Astrocyte of the spinal cord (primary cell): Measurements from ENCODE around the gene RASA1.
"Not testable (repeated sequence)": the region's sequence is repeated elsewhere in the genome, so short reads cannot be mapped to it uniquely, and the experiment has no call there.

Experiments used
- DNase-seq: peaks from one replicate; pipeline ENCODE4 v3.0.0; 2011; ENCODE audit warnings: low read depth, low spot score
- H3K4me3 ChIP-seq: 2 replicates; pipeline ENCODE4 v1.5.1; 2011; ENCODE audit warnings: low read depth, mild to moderate bottlenecking, low read length, moderate library complexity
- in situ Hi-C: cut with HindIII; loops from 2 replicates; pipeline ENCODE4 v1.10.0; 2017; ENCODE audit warnings: low sequenced_read_pairs
- TF ChIP-seq, protein P1 (sequence below): IDR thresholded peaks from 2 replicates; pipeline ENCODE4 v1.5.1; 2012; ENCODE audit warnings: low read depth, mild to moderate bottlenecking, low read length, inconsistent platforms

RASA1 gene

DNA sequence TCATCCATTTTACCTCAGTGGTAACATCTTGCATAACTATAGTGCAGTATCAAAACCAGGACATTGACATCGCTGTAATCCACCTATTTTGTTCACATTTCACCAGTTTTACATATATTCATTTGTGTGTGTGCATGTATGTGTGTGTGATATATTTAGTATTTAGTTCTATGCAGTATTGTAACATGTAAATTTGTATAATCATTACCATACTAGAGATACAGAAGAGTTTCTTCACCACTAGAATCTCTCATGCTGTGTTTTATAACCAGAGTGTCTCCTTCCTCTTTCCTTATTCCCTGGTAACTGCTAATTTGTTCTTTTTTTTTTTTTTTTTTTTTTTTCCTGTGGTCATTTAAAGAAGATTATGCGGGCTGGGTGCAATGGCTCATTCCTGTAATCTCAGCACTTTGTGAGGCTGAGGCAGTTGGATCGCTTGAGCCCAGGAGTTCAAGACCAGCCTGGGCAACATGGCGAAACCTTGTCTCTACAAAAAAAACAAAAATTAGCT, 11.0 kb downstream of the RASA1 start:
- no peak for DNase-seq
- TF ChIP-seq, protein P1, sequence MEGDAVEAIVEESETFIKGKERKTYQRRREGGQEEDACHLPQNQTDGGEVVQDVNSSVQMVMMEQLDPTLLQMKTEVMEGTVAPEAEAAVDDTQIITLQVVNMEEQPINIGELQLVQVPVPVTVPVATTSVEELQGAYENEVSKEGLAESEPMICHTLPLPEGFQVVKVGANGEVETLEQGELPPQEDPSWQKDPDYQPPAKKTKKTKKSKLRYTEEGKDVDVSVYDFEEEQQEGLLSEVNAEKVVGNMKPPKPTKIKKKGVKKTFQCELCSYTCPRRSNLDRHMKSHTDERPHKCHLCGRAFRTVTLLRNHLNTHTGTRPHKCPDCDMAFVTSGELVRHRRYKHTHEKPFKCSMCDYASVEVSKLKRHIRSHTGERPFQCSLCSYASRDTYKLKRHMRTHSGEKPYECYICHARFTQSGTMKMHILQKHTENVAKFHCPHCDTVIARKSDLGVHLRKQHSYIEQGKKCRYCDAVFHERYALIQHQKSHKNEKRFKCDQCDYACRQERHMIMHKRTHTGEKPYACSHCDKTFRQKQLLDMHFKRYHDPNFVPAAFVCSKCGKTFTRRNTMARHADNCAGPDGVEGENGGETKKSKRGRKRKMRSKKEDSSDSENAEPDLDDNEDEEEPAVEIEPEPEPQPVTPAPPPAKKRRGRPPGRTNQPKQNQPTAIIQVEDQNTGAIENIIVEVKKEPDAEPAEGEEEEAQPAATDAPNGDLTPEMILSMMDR = no peak
- H3K4me3 ChIP-seq = no peak overlapping the region
- in situ Hi-C loops = no loop called here

DNA sequence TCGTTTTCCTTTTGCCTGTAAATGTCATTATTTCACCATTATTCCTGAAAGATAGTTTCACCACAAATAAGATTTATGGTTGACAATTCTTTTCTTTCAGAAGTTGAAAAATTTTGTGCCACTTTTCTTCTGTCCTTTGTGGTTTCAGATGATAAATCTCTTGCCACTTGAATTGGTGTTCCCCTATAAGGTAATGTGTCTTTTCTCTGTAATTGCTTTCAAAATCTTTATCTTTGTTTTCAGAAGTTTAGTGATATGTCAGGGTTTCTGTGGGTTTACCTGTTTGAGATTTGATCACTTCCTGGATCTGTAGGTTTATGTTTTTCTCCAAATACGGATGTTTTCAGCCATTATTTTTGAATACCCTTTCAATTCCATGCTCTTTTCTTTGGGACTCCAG, 14.6 kb downstream of the RASA1 start:
- in situ Hi-C loops = no loop called here
- H3K4me3 ChIP-seq = no peak overlapping the region
- DNase-seq = no peak
- TF ChIP-seq, protein P1 = no peak

DNA sequence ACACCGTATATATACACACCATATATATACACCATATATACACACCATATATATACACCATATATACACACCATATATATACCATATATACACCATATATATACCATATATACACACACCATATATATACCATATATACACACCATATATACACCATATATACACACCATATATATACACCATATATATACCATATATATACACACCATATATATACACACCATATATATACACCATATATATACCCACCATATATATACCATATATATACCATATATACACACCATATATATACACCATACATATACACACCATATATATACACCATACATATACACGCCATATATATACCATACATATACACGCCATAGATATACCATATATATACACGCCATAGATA, 19.6 kb downstream of the RASA1 start:
- DNase-seq, H3K4me3 ChIP-seq, in situ Hi-C loops: not testable (repeated sequence)

DNA sequence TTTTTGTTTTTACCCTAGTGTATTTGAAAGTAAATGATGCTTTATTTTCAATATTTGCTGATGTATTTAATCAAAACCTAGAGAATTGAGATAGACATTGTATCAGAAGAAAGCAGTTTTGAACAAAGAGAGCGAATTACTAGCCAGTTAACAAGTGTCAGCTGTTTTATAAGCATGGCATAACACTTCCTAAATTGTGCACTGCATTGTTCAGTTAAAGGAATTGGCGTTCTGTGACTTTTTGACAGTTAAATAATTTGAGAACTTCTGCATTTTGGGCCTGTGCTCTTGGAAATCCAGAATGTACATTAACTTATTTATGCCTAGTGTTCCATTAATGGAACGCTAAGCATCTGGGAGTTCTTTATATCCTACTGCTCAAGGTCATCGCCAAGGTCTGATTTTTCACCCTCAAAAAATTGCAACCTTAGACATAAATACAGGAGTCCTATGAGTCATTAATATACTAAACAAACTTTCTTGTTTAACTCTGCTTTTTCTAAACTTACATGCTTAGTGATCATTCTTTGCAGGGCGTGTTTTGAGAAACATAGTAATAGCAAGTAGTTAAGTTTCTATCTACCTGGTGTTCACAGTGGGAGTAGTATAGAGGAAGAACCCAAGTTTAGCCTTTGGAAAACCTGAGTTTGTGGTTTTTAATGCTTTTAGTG, 31.1 kb downstream of the RASA1 start:
- TF ChIP-seq, protein P1 = no peak
- no peak for DNase-seq
- H3K4me3 ChIP-seq = no peak overlapping the region
- in situ Hi-C loops = no loop called here

DNA sequence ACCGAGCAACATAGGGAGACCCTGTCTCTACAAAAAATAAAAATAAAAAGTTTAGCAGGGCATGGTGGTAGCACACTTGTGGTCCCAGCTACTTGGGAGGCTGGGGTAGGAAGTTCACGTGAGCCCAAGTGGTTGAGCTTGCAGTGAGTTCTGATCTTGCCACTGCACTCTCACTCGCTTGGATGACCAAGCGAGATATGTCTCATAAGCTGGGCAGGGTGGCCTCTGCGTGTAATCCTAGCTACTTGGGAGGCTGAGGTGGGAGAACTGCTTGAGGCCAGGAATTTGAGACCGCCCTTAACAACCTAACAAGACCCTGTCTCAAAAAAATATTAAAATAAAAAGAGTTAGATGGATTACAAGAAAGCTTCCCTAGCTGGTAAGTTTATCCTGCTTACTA, 32.5 kb downstream of the RASA1 start:
- H3K4me3 ChIP-seq = no peak overlapping the region
- in situ Hi-C loops = no loop called here
- TF ChIP-seq, protein P1 = no peak
- no peak for DNase-seq

DNA sequence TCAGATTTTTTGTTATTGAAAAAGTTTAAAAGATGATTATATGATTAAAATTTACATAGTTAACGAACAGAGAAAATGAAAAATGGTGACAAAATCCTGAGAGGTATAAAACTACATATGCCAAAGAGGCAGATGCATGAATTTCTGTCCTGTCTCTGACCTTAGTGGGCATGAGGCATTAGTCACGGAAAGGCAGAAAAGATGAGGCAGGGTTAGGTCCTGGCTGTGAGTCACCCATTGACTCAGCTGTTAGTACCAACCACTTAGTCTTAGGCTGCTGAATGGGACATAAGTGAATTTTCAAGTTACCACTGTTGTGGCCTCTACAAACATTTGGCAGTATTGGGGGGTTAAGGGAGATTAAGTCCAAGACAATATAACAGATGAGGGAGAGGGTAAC, 33.1 kb downstream of the RASA1 start:
- in situ Hi-C loops = no loop called here
- DNase-seq = peak; percentile 91
- no peak overlapping the region for H3K4me3 ChIP-seq
- TF ChIP-seq, protein P1 = no peak

DNA sequence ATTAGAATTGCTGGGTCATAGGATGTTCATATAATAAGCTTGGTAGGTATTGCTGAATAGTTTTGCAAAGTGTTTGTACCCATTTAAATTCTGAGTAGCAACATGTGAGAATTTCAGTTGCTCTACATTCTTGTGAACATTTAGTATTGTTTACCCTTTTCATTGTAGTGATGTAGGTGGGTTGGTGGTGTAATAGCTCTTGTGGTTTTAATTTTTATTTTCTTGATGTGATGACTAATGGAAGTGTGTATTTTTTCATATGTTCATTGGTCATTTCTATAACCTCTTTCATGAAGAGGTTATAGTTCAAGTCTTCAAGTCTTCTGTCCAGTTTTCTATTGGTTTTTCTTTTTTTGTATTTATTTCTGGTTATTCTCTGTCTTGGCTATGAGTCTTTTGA, 34.4 kb downstream of the RASA1 start:
- in situ Hi-C loops = no loop called here
- H3K4me3 ChIP-seq = no peak overlapping the region
- TF ChIP-seq, protein P1 = no peak
- peak; percentile 32 for DNase-seq
